ENCODE measurements around the gene PDE7B.

GRCh38 chr6:136235233-136235564, 383.7 kb downstream of the PDE7B start:
- TF ChIP-seq CTCF (IDR thresholded peaks at IDR 0.05) (no peak), POLR2AphosphoS5 (IDR thresholded peaks at IDR 0.05) (no peak), POLR2A (IDR thresholded peaks at IDR 0.05) (no peak), EP300 (IDR thresholded peaks at IDR 0.05) (no peak)
